Esophagus (tissue), 2 donors: Measurements from ENCODE around the gene RICTOR. TPM values are rescaled to one million over a fixed set of nuclear protein-coding genes. Genes with fewer than 3 reads are reported as not detected.
A peak's percentile ranks its signal among the peaks of the same experiment; 100 is the strongest.

Experiments used
- H3K27ac ChIP-seq, 2 donors: one replicate each; pipeline ENCODE4 v1.5.1; 2013; ENCODE audit warnings: low read depth in 2 of 2, mild to moderate bottlenecking in 2 of 2, inconsistent platforms in 1 of 2, low read length in 1 of 2, moderate library complexity in 1 of 2
- H3K27me3 ChIP-seq, 2 donors: one replicate each; pipeline ENCODE4 v1.6.1; 2013; ENCODE audit warnings: low read length in 2 of 2, control low read depth in 1 of 2, mild to moderate bottlenecking in 1 of 2; ENCODE audit not compliant: insufficient read depth in 2 of 2, control insufficient read depth in 1 of 2
- H3K36me3 ChIP-seq, 2 donors: one replicate each; pipeline ENCODE4 v1.6.1; 2013; ENCODE audit warnings: low read length in 1 of 2; ENCODE audit not compliant: control insufficient read depth in 2 of 2, insufficient read depth in 2 of 2
- H3K4me1 ChIP-seq, 2 donors: one replicate each; pipeline ENCODE4 v1.6.1; 2013; ENCODE audit warnings: low read length in 1 of 2; ENCODE audit not compliant: control insufficient read depth in 2 of 2, insufficient read depth in 2 of 2
- H3K4me3 ChIP-seq, 2 donors: one replicate each; pipeline ENCODE4 v1.5.1; 2013; ENCODE audit warnings: low read length in 2 of 2, mild to moderate bottlenecking in 2 of 2, low read depth in 1 of 2, moderate library complexity in 1 of 2
- H3K9me3 ChIP-seq, 2 donors: one replicate each; pipeline ENCODE4 v1.6.1; 2013; ENCODE audit warnings: mild to moderate bottlenecking in 2 of 2, low read depth in 1 of 2, low read length in 1 of 2, moderate library complexity in 1 of 2; ENCODE audit not compliant: control insufficient read depth in 2 of 2, insufficient read depth in 1 of 2
- WGBS, 2 donors: extraction: QIAGEN DNeasy Blood & Tissue Kit; methylation state at CpG; one replicate each; pipeline ENCODE4 v1.1.7; 2013; 5-methylcytosine and 5-hydroxymethylcytosine counted together
- polyA plus RNA-seq, 2 donors: library from polyadenylated mRNA; stranded (reverse); fragments of 200-250 nt; gene quantifications; one replicate each; pipeline ENCODE4 v1.2.3, GENCODE V29; 2013
- donor health status: healthy with polysubstance abuse.
- donor health status: Bipolar disorder and iron deficiency.

RICTOR gene
- polyA plus RNA-seq, result 1 to 10 TPM; 2.8 to 4.4 TPM

- Histone ChIP-seq H3K4me3 (peak within 1 kb of the TSS; percentile 82 to 86), H3K27me3 (no peaks in the 10 kb centered on the region), H3K27ac (peak within 1 kb of the TSS; percentile 97 to 100), H3K4me1 (no peaks in the 10 kb centered on the region), H3K36me3 (no peaks in the 10 kb centered on the region), H3K9me3 (no peaks in the 10 kb centered on the region)
- WGBS, 2 donors, result 1% methylated on average over 64 to 94 of the region's 94 CpGs
Observed at GRCh38 chr5:39074017-39074814, at the start of gene RICTOR. TSS of gene RICTOR (minus strand) at chr5:39074399. CDS start at chr5:39074377, 22 bp downstream.

- H3K4me1 ChIP-seq, result no peaks in the 10 kb centered on the region
- no peaks in the 10 kb centered on the region for H3K9me3 ChIP-seq
- H3K4me3 ChIP-seq, result no peak overlapping the region
- 79 to 88% methylated on average over 2 of the region's 2 CpGs for WGBS, 2 donors
- H3K27me3 ChIP-seq, result no peaks in the 10 kb centered on the region
- H3K27ac ChIP-seq, result no peak overlapping the region
- no peaks in the 10 kb centered on the region for H3K36me3 ChIP-seq
Observed at GRCh38 chr5:39121922-39122321, 47.7 kb upstream of the RICTOR start.

- H3K4me3 ChIP-seq, result no peak overlapping the region
- no peak overlapping the region for H3K27ac ChIP-seq
- H3K9me3 ChIP-seq, result no peaks in the 10 kb centered on the region
- no peaks in the 10 kb centered on the region for H3K27me3 ChIP-seq
- 44 to 54% methylated on average over 1 of the region's 1 CpG for WGBS, 2 donors
- no peaks in the 10 kb centered on the region for H3K4me1 ChIP-seq
- no peaks in the 10 kb centered on the region for H3K36me3 ChIP-seq
Observed at GRCh38 chr5:39121315-39121714, 47.1 kb upstream of the RICTOR start.

GRCh38 chr5:39120052-39120420, 45.8 kb upstream of the RICTOR start:
- Histone ChIP-seq H3K27ac (no peak overlapping the region), H3K4me3 (no peak overlapping the region), H3K9me3 (no peaks in the 10 kb centered on the region), H3K27me3 (no peaks in the 10 kb centered on the region), H3K36me3 (no peaks in the 10 kb centered on the region), H3K4me1 (no peaks in the 10 kb centered on the region)
- WGBS, 2 donors, result 86 to 88% methylated on average over 1 of the region's 1 CpG

- H3K9me3 ChIP-seq, result no peaks in the 10 kb centered on the region
- H3K27ac ChIP-seq, result no peak overlapping the region
- H3K4me1 ChIP-seq, result no peaks in the 10 kb centered on the region
- H3K36me3 ChIP-seq, result no peaks in the 10 kb centered on the region
- WGBS, 2 donors, result 72% methylated on average over 3 of the region's 3 CpGs
- no peaks in the 10 kb centered on the region for H3K27me3 ChIP-seq
- no peak overlapping the region for H3K4me3 ChIP-seq
Observed at GRCh38 chr5:39119404-39120051, 45.3 kb upstream of the RICTOR start.

- 57 to 60% methylated on average over 2 of the region's 2 CpGs for WGBS, 2 donors
Observed at GRCh38 chr5:39118638-39119037, 44.4 kb upstream of the RICTOR start.

GRCh38 chr5:39117401-39117800, 43.2 kb upstream of the RICTOR start:
- 66 to 77% methylated on average over 2 of the region's 2 CpGs for WGBS, 2 donors

More at GRCh38 chr5:39118638-39119037, 44.4 kb upstream of the RICTOR start:
- Histone ChIP-seq H3K27me3 (no peaks in the 10 kb centered on the region), H3K4me3 (no peak overlapping the region), H3K9me3 (no peaks in the 10 kb centered on the region), H3K4me1 (no peaks in the 10 kb centered on the region), H3K27ac (no peak overlapping the region), H3K36me3 (no peaks in the 10 kb centered on the region)

GRCh38 chr5:39116344-39117170, 42.4 kb upstream of the RICTOR start:
- WGBS, 2 donors, result 87 to 90% methylated on average over 3 of the region's 3 CpGs
- no peaks in the 10 kb centered on the region for H3K9me3 ChIP-seq
- H3K4me1 ChIP-seq, result no peaks in the 10 kb centered on the region
- no peak overlapping the region for H3K27ac ChIP-seq
- no peaks in the 10 kb centered on the region for H3K27me3 ChIP-seq
- H3K36me3 ChIP-seq, result no peaks in the 10 kb centered on the region
- no peak overlapping the region for H3K4me3 ChIP-seq

More at GRCh38 chr5:39117401-39117800, 43.2 kb upstream of the RICTOR start:
- no peaks in the 10 kb centered on the region for H3K4me1 ChIP-seq
- no peaks in the 10 kb centered on the region for H3K36me3 ChIP-seq
- no peak overlapping the region for H3K4me3 ChIP-seq
- no peak overlapping the region for H3K27ac ChIP-seq
- no peaks in the 10 kb centered on the region for H3K27me3 ChIP-seq
- H3K9me3 ChIP-seq, result no peaks in the 10 kb centered on the region

GRCh38 chr5:39115644-39116343, 41.6 kb upstream of the RICTOR start:
- Histone ChIP-seq H3K27me3 (no peaks in the 10 kb centered on the region), H3K9me3 (no peaks in the 10 kb centered on the region), H3K27ac (no peak overlapping the region), H3K36me3 (no peaks in the 10 kb centered on the region), H3K4me1 (no peaks in the 10 kb centered on the region), H3K4me3 (no peak overlapping the region)
- 70 to 78% methylated on average over 5 of the region's 5 CpGs for WGBS, 2 donors
